Panc1 (cell line): ENCODE results near the gene PCDH8.

Experiments
- POLR2AphosphoS5 ChIP-seq: IDR thresholded peaks from 2 replicates; pipeline ENCODE4 v1.6.1; 2012; ENCODE audit warnings: mild to moderate bottlenecking, low read depth, low read length, moderate library complexity
- REST ChIP-seq, 2 experiments: IDR thresholded peaks; 2 replicates each; pipeline ENCODE4 v1.6.1; 2011 to 2012; ENCODE audit warnings: low read depth in 2 of 2, control low read depth in 1 of 2, low read length in 1 of 2, mild to moderate bottlenecking in 1 of 2, moderate library complexity in 1 of 2; ENCODE audit not compliant: insufficient read depth in 1 of 2
- TF ChIP-seq, protein P1 (sequence below): fragments of 450-650 bp; IDR thresholded peaks from 2 replicates; pipeline ENCODE4 v1.5.1; 2017; ENCODE audit warnings: mild to moderate bottlenecking

- TF ChIP-seq, protein P1, sequence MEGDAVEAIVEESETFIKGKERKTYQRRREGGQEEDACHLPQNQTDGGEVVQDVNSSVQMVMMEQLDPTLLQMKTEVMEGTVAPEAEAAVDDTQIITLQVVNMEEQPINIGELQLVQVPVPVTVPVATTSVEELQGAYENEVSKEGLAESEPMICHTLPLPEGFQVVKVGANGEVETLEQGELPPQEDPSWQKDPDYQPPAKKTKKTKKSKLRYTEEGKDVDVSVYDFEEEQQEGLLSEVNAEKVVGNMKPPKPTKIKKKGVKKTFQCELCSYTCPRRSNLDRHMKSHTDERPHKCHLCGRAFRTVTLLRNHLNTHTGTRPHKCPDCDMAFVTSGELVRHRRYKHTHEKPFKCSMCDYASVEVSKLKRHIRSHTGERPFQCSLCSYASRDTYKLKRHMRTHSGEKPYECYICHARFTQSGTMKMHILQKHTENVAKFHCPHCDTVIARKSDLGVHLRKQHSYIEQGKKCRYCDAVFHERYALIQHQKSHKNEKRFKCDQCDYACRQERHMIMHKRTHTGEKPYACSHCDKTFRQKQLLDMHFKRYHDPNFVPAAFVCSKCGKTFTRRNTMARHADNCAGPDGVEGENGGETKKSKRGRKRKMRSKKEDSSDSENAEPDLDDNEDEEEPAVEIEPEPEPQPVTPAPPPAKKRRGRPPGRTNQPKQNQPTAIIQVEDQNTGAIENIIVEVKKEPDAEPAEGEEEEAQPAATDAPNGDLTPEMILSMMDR, result no peak
- no peak for TF ChIP-seq POLR2AphosphoS5
- TF ChIP-seq REST (IDR thresholded peaks at IDR 0.05; ENCODE audit: insufficient read depth in 1 of 2, low read depth in 2 of 2, low read length in 1 of 2), result no peak
These were observed 46.0 kb upstream of the PCDH8 start for GRCh38 chr13:52894413-52894812.
